SK-N-MC (cell line): ENCODE data around the gene BGLAP.

Source experiments
- DNase-seq: peaks from one replicate; pipeline ENCODE4 v3.0.0-alpha.2; 2011; ENCODE audit warnings: low read depth, low spot score
- H3K27ac ChIP-seq: fragments of 200-600 bp; sonication (generic); 2 replicates; pipeline ENCODE4 v1.5.1; 2016; ENCODE audit warnings: mixed run types
- H3K36me3 ChIP-seq: fragments of 200-600 bp; sonication (generic); 2 replicates; pipeline ENCODE4 v1.6.1; 2017; ENCODE audit warnings: antibody characterized with exemption, low read length, mixed read lengths; ENCODE audit not compliant: insufficient read depth
- H3K4me3 ChIP-seq: fragments of 200-600 bp; sonication (generic); 2 replicates; pipeline ENCODE4 v1.5.1; 2016
- H3K9ac ChIP-seq: fragments of 200-600 bp; sonication (generic); 2 replicates; pipeline ENCODE4 v1.8.0; 2017; ENCODE audit warnings: mixed run types, mixed read lengths; ENCODE audit not compliant: insufficient read length
- H3K9me3 ChIP-seq: fragments of 200-600 bp; sonication (generic); 2 replicates; pipeline ENCODE4 v1.6.1; 2017; ENCODE audit warnings: low read depth, mild to moderate bottlenecking, antibody characterized with exemption, low read length, moderate library complexity, mixed read lengths
- EZH2 ChIP-seq: fragments of 200-600 bp; sonication (generic); IDR thresholded peaks from one replicate; pipeline ENCODE4 v1.6.1; 2017; ENCODE audit warnings: antibody characterized with exemption
- FOXP2 ChIP-seq: optimal IDR thresholded peaks from 2 replicates; pipeline ENCODE3; 2011; ENCODE audit warnings: mild to moderate bottlenecking, moderate library complexity; ENCODE audit not compliant: insufficient read depth; ENCODE audit errors: extremely low read length, control extremely low read depth
- POLR2AphosphoS5 ChIP-seq: IDR thresholded peaks from 2 replicates; pipeline ENCODE4 v1.6.1; 2012; ENCODE audit warnings: mild to moderate bottlenecking, low read depth, low read length, borderline replicate concordance

BGLAP gene

GRCh38 chr1:156284757-156285156, 42.8 kb downstream of the BGLAP start:
- no peak overlapping the region for H3K4me3 ChIP-seq
- DNase-seq, result no peak
- H3K27ac ChIP-seq, result no peak overlapping the region
- peaks cover 12% of the 10 kb centered on the region for H3K36me3 ChIP-seq
- TF ChIP-seq EZH2 (no peak), POLR2AphosphoS5 (no peak), FOXP2 (no peak)
- H3K9me3 ChIP-seq, result no peaks in the 10 kb centered on the region
- H3K9ac ChIP-seq, result no peak overlapping the region

GRCh38 chr1:156285437-156285836, 43.5 kb downstream of the BGLAP start:
- TF ChIP-seq POLR2AphosphoS5 (no peak), FOXP2 (no peak), EZH2 (no peak)
- Histone ChIP-seq H3K4me3 (no peak overlapping the region), H3K27ac (no peak overlapping the region), H3K9me3 (no peaks in the 10 kb centered on the region), H3K36me3 (peaks cover 5% of the 10 kb centered on the region), H3K9ac (no peak overlapping the region)
- DNase-seq, result no peak

GRCh38 chr1:156286061-156286460, 44.1 kb downstream of the BGLAP start:
- Histone ChIP-seq H3K36me3 (no peaks in the 10 kb centered on the region), H3K4me3 (no peak overlapping the region), H3K27ac (no peak overlapping the region), H3K9ac (no peak overlapping the region), H3K9me3 (no peaks in the 10 kb centered on the region)
- DNase-seq, result no peak
- TF ChIP-seq EZH2, result no peak
- no peak for TF ChIP-seq FOXP2
- TF ChIP-seq POLR2AphosphoS5, result no peak

GRCh38 chr1:156289857-156290256, 47.9 kb downstream of the BGLAP start:
- Histone ChIP-seq H3K4me3 (no peak overlapping the region), H3K9me3 (no peaks in the 10 kb centered on the region), H3K9ac (no peak overlapping the region), H3K36me3 (no peaks in the 10 kb centered on the region; the same call in 1 of the 2 replicates), H3K27ac (peak overlapping the region; percentile 50)
- no peak for DNase-seq
- TF ChIP-seq POLR2AphosphoS5 (no peak), EZH2 (no peak), FOXP2 (no peak)

- H3K36me3 ChIP-seq, result no peaks in the 10 kb centered on the region; the same call in 1 of the 2 replicates
- H3K27ac ChIP-seq, result no peak overlapping the region
- DNase-seq, result no peak
- H3K9ac ChIP-seq, result no peak overlapping the region
- no peak overlapping the region for H3K4me3 ChIP-seq
- H3K9me3 ChIP-seq, result no peaks in the 10 kb centered on the region
- TF ChIP-seq FOXP2, result no peak
- TF ChIP-seq POLR2AphosphoS5, result no peak
- TF ChIP-seq EZH2, result no peak
Measured at GRCh38 chr1:156291226-156292061, 49.5 kb downstream of the BGLAP start.
